K562 treated with DMSO at 1 percent for 12 hours (cell line): ENCODE measurements around the gene SEL1L2. TPM values are rescaled to one million over a fixed set of nuclear protein-coding genes. Genes with fewer than 3 reads are reported as not detected.

ENCODE experiments used
- total RNA-seq: library from RNA; unstranded; fragments of 300-600 nt; gene quantifications from 2 replicates; pipeline ENCODE4 v1.2.3, GENCODE V29; 2022; ENCODE audit not compliant: insufficient read depth

The SEL1L2 gene
- total RNA-seq: not detected in 2 replicates

GRCh38 chr20:13990465-13990864 is at the start of gene SEL1L2:
Gene SEL1L2, minus strand, starts transcription at chr20:13990614. Its CDS starts 80 bp downstream, at chr20:13990534.

DNA sequence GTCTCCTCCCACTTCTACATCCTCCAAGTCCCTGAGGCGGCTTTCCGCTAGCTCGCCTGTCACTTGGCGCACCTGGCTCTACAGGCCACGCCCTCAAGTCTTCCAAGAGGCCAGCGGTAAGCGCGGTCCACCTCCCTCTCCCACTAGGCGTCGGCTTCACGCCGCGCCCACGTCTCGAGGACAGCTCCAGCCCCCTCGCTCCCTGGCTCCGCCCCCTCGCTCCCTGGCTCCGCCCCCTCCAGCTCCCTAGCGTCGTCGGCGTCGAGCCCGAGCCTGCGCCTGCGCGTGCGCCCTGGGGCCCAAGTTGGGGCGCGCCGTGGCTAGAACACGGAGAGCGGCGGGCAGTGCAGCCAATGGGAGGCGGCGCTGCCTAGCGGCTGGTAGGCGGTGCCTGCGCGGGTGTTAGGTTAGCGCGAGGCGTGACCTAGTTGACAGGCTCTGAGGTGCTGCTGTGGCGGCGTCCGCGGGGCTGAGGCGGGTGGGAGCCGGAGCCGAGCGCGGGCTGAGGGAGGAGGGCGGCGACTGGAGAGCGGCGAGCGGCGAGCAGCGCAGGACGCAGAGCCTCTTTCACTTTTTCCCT is 4.8 kb upstream of the SEL1L2 start, which contains the start of gene MACROD2:
Gene MACROD2, plus strand, starts transcription at position 431 of the 580 bp plus-strand sequence.

Other genes starting within 250 kb of the SEL1L2 start
- gene ESF1, start 205.7 kb downstream of the SEL1L2 start, total RNA-seq: 4.8 and 6.5 TPM in 2 replicates
- gene NDUFAF5, start 205.6 kb downstream of the SEL1L2 start, total RNA-seq: 4.9 and 6.0 TPM in 2 replicates
- not detected in 2 replicates for gene MACROD2, start 4.9 kb upstream of the SEL1L2 start, total RNA-seq